ENCODE results near the gene EREG.

DNA sequence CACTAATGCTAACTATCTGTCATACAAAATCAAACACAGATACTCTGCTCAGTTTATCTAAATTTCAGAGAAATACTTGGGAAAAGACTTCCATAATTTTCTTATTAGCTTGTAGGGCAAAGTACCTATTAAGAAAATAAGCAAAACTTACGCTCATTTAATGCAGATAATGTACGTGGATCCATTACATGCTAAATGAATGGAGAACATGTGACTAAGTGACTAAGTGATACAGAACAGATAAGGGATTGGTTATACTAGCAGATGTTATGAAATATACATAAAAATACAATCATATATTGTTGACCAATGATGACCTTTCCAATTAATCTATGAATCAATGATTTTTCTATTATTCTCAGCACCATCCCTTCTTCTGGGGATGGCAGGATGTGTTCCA, 25.7 kb downstream of the EREG start:
- TF ChIP-seq, protein P1, sequence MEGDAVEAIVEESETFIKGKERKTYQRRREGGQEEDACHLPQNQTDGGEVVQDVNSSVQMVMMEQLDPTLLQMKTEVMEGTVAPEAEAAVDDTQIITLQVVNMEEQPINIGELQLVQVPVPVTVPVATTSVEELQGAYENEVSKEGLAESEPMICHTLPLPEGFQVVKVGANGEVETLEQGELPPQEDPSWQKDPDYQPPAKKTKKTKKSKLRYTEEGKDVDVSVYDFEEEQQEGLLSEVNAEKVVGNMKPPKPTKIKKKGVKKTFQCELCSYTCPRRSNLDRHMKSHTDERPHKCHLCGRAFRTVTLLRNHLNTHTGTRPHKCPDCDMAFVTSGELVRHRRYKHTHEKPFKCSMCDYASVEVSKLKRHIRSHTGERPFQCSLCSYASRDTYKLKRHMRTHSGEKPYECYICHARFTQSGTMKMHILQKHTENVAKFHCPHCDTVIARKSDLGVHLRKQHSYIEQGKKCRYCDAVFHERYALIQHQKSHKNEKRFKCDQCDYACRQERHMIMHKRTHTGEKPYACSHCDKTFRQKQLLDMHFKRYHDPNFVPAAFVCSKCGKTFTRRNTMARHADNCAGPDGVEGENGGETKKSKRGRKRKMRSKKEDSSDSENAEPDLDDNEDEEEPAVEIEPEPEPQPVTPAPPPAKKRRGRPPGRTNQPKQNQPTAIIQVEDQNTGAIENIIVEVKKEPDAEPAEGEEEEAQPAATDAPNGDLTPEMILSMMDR (conservative IDR thresholded peaks at IDR 0.05) = no peak
- TF ChIP-seq EZH2 (IDR thresholded peaks at IDR 0.05; ENCODE audit: low read depth) = no peak

Data from PC-9 (cell line).